B cell (primary cell): ENCODE results near the gene WDR62. TPM values are rescaled to one million over a fixed set of nuclear protein-coding genes. Genes with fewer than 3 reads are reported as not detected.
A peak's percentile ranks its signal among the peaks of the same experiment; 100 is the strongest.

Source experiments
- ATAC-seq: fragments of 200-7000 bp; cut with Tn5 transposase; one replicate; pipeline ENCODE4 v1.10.0; 2021; ENCODE audit warnings: low read depth, mild to moderate bottlenecking, moderate number of reproducible peaks, moderate library complexity
- CTCF ChIA-PET: fragments of 350-600 bp; sonication (Branson Sonifier 250); formaldehyde crosslinking; loops from one replicate; lab custom pipeline; 2021; ENCODE audit warnings: antibody characterized with exemption, inconsistent platforms; lab: Charles Lee
- POLR2A ChIA-PET: fragments of 350-600 bp; sonication (Branson Sonifier 250); formaldehyde crosslinking; loops from one replicate; lab custom pipeline; 2021; ENCODE audit warnings: antibody characterized with exemption; lab: Charles Lee
- DNase-seq: peaks from one replicate; pipeline ENCODE4 v3.0.0; 2013
- H2AFZ ChIP-seq: 2 replicates; pipeline ENCODE4 v1.6.1; 2012; ENCODE audit warnings: mild to moderate bottlenecking, low read depth, low read length; ENCODE audit not compliant: insufficient read depth, poor library complexity, severe bottlenecking
- H3K27ac ChIP-seq, 2 donors: 1 replicate in 1 of 2; 2 replicates in 1 of 2; pipeline ENCODE4 v1.5.1; 2012 to 2013; ENCODE audit warnings: low read length in 2 of 2, mild to moderate bottlenecking in 2 of 2, moderate library complexity in 1 of 2
- H3K27me3 ChIP-seq, 4 experiments: fragments of 200-600 bp in 1 of 4; sonication (generic) in 1 of 4; replicated peaks in 1 of 4; 1 replicate in 2 of 4; 2 replicates in 2 of 4; pipeline versions ENCODE4 v1.6.1 to v1.7.0; 2013 to 2016; ENCODE audit warnings: low read length in 3 of 4, mild to moderate bottlenecking in 2 of 4, mixed read lengths in 1 of 4, moderate library complexity in 1 of 4; ENCODE audit not compliant: insufficient read depth in 4 of 4, control insufficient read depth in 3 of 4; ENCODE audit errors: control extremely low read depth in 1 of 4
- H3K36me3 ChIP-seq, 2 experiments: replicated peaks in 1 of 2; 1 replicate in 1 of 2; 2 replicates in 1 of 2; pipeline versions ENCODE4 v1.6.1 to v1.7.1; 2013; ENCODE audit warnings: low read length in 1 of 2; ENCODE audit not compliant: insufficient read depth in 2 of 2, control insufficient read depth in 1 of 2; ENCODE audit errors: control extremely low read depth in 1 of 2, extremely low read depth in 1 of 2
- H3K4me1 ChIP-seq, 2 donors: fragments of 200-600 bp in 1 of 2; sonication (generic) in 1 of 2; 1 replicate in 1 of 2; 2 replicates in 1 of 2; pipeline versions ENCODE4 v1.5.1 to v1.6.1; 2013 to 2017; ENCODE audit warnings: low read length in 2 of 2; ENCODE audit not compliant: control insufficient read depth in 2 of 2, insufficient read depth in 2 of 2
- H3K4me2 ChIP-seq: replicated peaks from 2 replicates; pipeline ENCODE3; 2012; ENCODE audit warnings: mild to moderate bottlenecking, low read depth, low read length; ENCODE audit not compliant: poor library complexity, severe bottlenecking
- H3K4me3 ChIP-seq, 5 experiments: fragments of 200-600 bp in 1 of 5; sonication (generic) in 1 of 5; 1 replicate in 3 of 5; 2 replicates in 2 of 5; pipeline versions ENCODE4 v1.5.1 to v1.7.0; 2011 to 2016; ENCODE audit warnings: low read length in 4 of 5, mild to moderate bottlenecking in 4 of 5, low read depth in 2 of 5, control low read depth in 1 of 5, moderate library complexity in 1 of 5; ENCODE audit not compliant: insufficient read depth in 1 of 5; ENCODE audit errors: control extremely low read depth in 1 of 5, extremely low read depth in 1 of 5
- H3K79me2 ChIP-seq: fragments of 200-600 bp; sonication (generic); one replicate; pipeline ENCODE4 v1.6.0; 2016; ENCODE audit warnings: low read length; ENCODE audit not compliant: control insufficient read depth, insufficient read depth
- H3K9ac ChIP-seq: fragments of 200-600 bp; sonication (generic); 2 replicates; pipeline ENCODE4 v1.6.1; 2017; ENCODE audit warnings: mild to moderate bottlenecking, low read length, moderate library complexity
- H3K9me3 ChIP-seq, 3 donors: one replicate each; pipeline versions ENCODE4 v1.6.1 to v1.7.1; 2013; ENCODE audit warnings: low read length in 2 of 3; ENCODE audit not compliant: control insufficient read depth in 2 of 3, insufficient read depth in 1 of 3; ENCODE audit errors: control extremely low read depth in 1 of 3
- H4K20me1 ChIP-seq: 2 replicates; pipeline ENCODE4 v1.6.0; 2012; ENCODE audit warnings: mild to moderate bottlenecking, low read length; ENCODE audit not compliant: insufficient read depth, control insufficient read depth, poor library complexity, severe bottlenecking
- H3K27ac Mint-ChIP-seq: one replicate; pipeline ENCODE4 v1.8.0; 2021; ENCODE audit warnings: mixed read lengths
- H3K27me3 Mint-ChIP-seq: one replicate; pipeline ENCODE4 v1.8.0; 2021; ENCODE audit warnings: mixed read lengths
- H3K4me1 Mint-ChIP-seq: one replicate; pipeline ENCODE4 v1.8.0; 2021; ENCODE audit warnings: mixed read lengths
- H3K4me3 Mint-ChIP-seq: one replicate; pipeline ENCODE4 v1.8.0; 2021; ENCODE audit warnings: mixed read lengths
- H3K9me3 Mint-ChIP-seq: one replicate; pipeline ENCODE4 v1.8.0; 2022; ENCODE audit warnings: mixed read lengths; ENCODE audit not compliant: insufficient read depth
- CTCF ChIP-seq: fragments of 200-600 bp; IDR thresholded peaks from one replicate; pipeline ENCODE4 v1.8.0; 2022; ENCODE audit warnings: antibody characterized with exemption, mild to moderate bottlenecking
- EZH2 ChIP-seq: IDR thresholded peaks from 2 replicates; pipeline ENCODE4 v1.6.1; 2012; ENCODE audit warnings: borderline replicate concordance, low read depth, mild to moderate bottlenecking, moderate library complexity, low read length; ENCODE audit not compliant: insufficient read depth, poor library complexity, severe bottlenecking
- WGBS: methylation state at CpG from one replicate; pipeline ENCODE4 v1.1.5; 2013; ENCODE audit warnings: missing lambda C conversion rate; ENCODE audit not compliant: insufficient coverage; 5-methylcytosine and 5-hydroxymethylcytosine counted together
- intact Hi-C: fragments of 100-400 bp; cut with micrococcal nuclease; formaldehyde crosslinking; loops from one replicate; pipeline ENCODE4 v1.10.0; 2022
- polyA plus RNA-seq: library from polyadenylated mRNA; depleted of rRNA; stranded (reverse); fragments of >200 nt; gene quantifications from 2 replicates; pipeline ENCODE4 v1.2.3, GENCODE V29; 2012
- total RNA-seq, 2 donors: library from RNA; stranded (reverse); fragments of 120-200 nt in 1 of 2; gene quantifications; 1 replicate in 1 of 2; 2 replicates in 1 of 2; pipeline versions ENCODE4 v1.2.3 to v1.2.4, GENCODE V29; 2013 to 2022

The WDR62 gene
- total and polyA plus RNA-seq, 2 donors (not counting 1 experiment from before 2014, with no cell fraction given): 1.8 to 1.9 TPM

- 3% methylated on average over 50 of the region's 50 CpGs for WGBS
- CTCF ChIA-PET: no interaction called here
Measured at GRCh38 chr19:36009220-36009619, 45.5 kb upstream of the WDR62 start.

More at GRCh38 chr19:36009220-36009619, 45.5 kb upstream of the WDR62 start:
- intact Hi-C loops: no loop called here
- peaks cover 11% of the 10 kb centered on the region for H3K79me2 ChIP-seq
- Mint-ChIP-seq H3K4me1 (peaks cover 22% of the 10 kb centered on the region), H3K27me3 (no peaks in the 10 kb centered on the region), H3K27ac (no peak overlapping the region), H3K9me3 (no peaks in the 10 kb centered on the region), H3K4me3 (peak overlapping the region; percentile 61)
- POLR2A ChIA-PET: no interaction called here
- H4K20me1 ChIP-seq: no peaks in the 10 kb centered on the region
- no peaks in the 10 kb centered on the region for H3K9me3 ChIP-seq
- peak overlapping the region; percentile 83 for H3K4me2 ChIP-seq
- DNase-seq (peak; percentile 45), ATAC-seq (no peak)
- peak overlapping the region; percentile 59 for H2AFZ ChIP-seq
- H3K4me1 ChIP-seq: peaks cover 15 to 20% of the 10 kb centered on the region in 2 donors
- H3K36me3 ChIP-seq: no peaks in the 10 kb centered on the region
- H3K27me3 ChIP-seq: peaks cover 0 to 12% (median 1%) of the 10 kb centered on the region in 4 experiments
- peak overlapping the region in 3 of 5 experiments; percentile 29 to 36 (median 35) for H3K4me3 ChIP-seq
- no peak overlapping the region for H3K27ac ChIP-seq
- H3K9ac ChIP-seq: peak overlapping the region; percentile 50
- no peak for TF ChIP-seq EZH2
- TF ChIP-seq CTCF: no peak
